Mucosa of rectum (tissue), 2 donors: Measurements from ENCODE around the gene KIAA0930.
"Not testable (repeated sequence)": the region's sequence is repeated elsewhere in the genome, so short reads cannot be mapped to it uniquely, and the experiment has no call there.

ENCODE experiments used
- H3K27ac ChIP-seq, 2 donors: one replicate each; pipeline ENCODE4 v1.7.0; 2013; ENCODE audit warnings: inconsistent platforms in 2 of 2, low read depth in 2 of 2, low read length in 2 of 2
- H3K27me3 ChIP-seq, 2 donors: one replicate each; pipeline ENCODE4 v1.7.0; 2013; ENCODE audit warnings: low read length in 2 of 2; ENCODE audit not compliant: control insufficient read depth in 2 of 2, insufficient read depth in 2 of 2
- H3K36me3 ChIP-seq, 2 donors: one replicate each; pipeline ENCODE4 v1.7.0; 2013; ENCODE audit warnings: low read length in 2 of 2; ENCODE audit not compliant: control insufficient read depth in 2 of 2, insufficient read depth in 2 of 2
- H3K4me1 ChIP-seq, 2 donors: one replicate each; pipeline ENCODE4 v1.7.0; 2013; ENCODE audit warnings: low read length in 2 of 2, mild to moderate bottlenecking in 1 of 2; ENCODE audit not compliant: control insufficient read depth in 2 of 2, insufficient read depth in 2 of 2
- H3K4me3 ChIP-seq, 2 donors: one replicate each; pipeline ENCODE4 v1.7.0; 2013; ENCODE audit warnings: low read length in 2 of 2
- H3K9ac ChIP-seq, 2 donors: one replicate each; pipeline ENCODE4 v1.7.0; 2013; ENCODE audit warnings: low read length in 2 of 2, low read depth in 1 of 2, mild to moderate bottlenecking in 1 of 2
- H3K9me3 ChIP-seq, 2 donors: one replicate each; pipeline ENCODE4 v1.7.0; 2013; ENCODE audit warnings: low read length in 2 of 2; ENCODE audit not compliant: control insufficient read depth in 2 of 2
- donor health status: healthy.
- donor health status: Normal muscosa, but diverticular disease.

Gene KIAA0930

DNA sequence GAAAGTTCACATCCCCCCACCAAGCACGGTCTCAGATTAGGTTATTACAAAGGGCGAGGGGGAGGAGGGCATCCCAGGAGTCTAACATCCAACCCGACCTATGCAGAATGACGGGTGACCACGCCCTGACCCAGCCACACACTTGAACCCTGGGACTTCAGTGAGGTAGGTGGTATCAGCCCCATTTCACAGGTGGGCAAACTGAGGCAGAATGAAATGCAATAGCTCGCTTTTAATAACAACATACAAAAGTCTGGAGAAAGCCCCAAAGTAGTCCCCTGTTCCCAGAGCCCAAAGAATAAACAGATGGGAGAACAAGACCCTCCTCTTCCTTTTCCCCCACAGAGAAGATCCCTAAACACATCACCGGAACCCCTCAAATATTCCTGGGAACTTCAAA, 45.1 kb downstream of the KIAA0930 start:
- no peaks in the 10 kb centered on the region for H3K4me1 ChIP-seq
- no peaks in the 10 kb centered on the region for H3K27me3 ChIP-seq
- no peaks in the 10 kb centered on the region for H3K9me3 ChIP-seq
- peaks cover 21 to 34% of the 10 kb centered on the region in 2 donors for H3K36me3 ChIP-seq
- no peak overlapping the region for H3K9ac ChIP-seq
- H3K4me3 ChIP-seq = no peak overlapping the region
- H3K27ac ChIP-seq = no peak overlapping the region

DNA sequence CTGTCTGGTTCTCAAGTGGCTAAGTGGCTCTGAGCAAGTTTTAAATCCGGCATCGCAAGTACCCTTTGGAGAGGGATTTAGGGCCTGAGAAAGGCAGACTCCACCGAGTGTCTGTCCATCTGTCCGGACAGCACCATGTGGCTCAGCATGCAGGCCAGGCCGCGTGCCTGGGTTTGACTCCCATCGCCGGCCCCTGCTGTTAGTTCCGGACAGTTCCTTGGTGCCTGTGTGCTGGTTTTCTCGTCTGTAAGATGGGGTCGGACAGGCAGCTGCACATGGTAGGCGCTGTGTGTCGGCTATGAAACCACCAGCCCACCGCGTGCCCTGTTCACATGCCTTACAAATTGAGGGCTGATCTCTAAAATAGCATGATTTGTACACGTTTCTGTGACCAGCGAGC, 46.0 kb downstream of the KIAA0930 start:
- Histone ChIP-seq H3K9me3 (no peaks in the 10 kb centered on the region), H3K27me3 (no peaks in the 10 kb centered on the region), H3K27ac (no peak overlapping the region), H3K4me1 (no peaks in the 10 kb centered on the region), H3K9ac (no peak overlapping the region), H3K36me3 (peaks cover 21 to 29% of the 10 kb centered on the region in 2 donors), H3K4me3 (no peak overlapping the region)

- Histone ChIP-seq H3K27me3 (no peaks in the 10 kb centered on the region), H3K4me1 (no peaks in the 10 kb centered on the region), H3K9me3 (no peaks in the 10 kb centered on the region), H3K27ac (no peak overlapping the region), H3K36me3 (peaks cover 6 to 17% of the 10 kb centered on the region in 2 donors), H3K4me3 (no peak overlapping the region), H3K9ac (no peak overlapping the region)
Observed at GRCh38 chr22:45192701-45193187, 48.0 kb downstream of the KIAA0930 start.

GRCh38 chr22:45191746-45192145, 48.9 kb downstream of the KIAA0930 start:
- not testable (repeated sequence) for H3K4me1 ChIP-seq, H3K27ac ChIP-seq, H3K9me3 ChIP-seq, H3K4me3 ChIP-seq, H3K36me3 ChIP-seq, H3K9ac ChIP-seq, H3K27me3 ChIP-seq

GRCh38 chr22:45190202-45190872, 50.4 kb downstream of the KIAA0930 start:
- H3K4me3 ChIP-seq = no peak overlapping the region
- H3K27ac ChIP-seq = no peak overlapping the region
- no peaks in the 10 kb centered on the region for H3K27me3 ChIP-seq
- H3K9me3 ChIP-seq = no peaks in the 10 kb centered on the region
- H3K4me1 ChIP-seq = no peaks in the 10 kb centered on the region
- H3K9ac ChIP-seq = no peak overlapping the region
- H3K36me3 ChIP-seq = peaks cover 11 to 14% of the 10 kb centered on the region in 2 donors

- no peak overlapping the region for H3K9ac ChIP-seq
- no peak overlapping the region for H3K4me3 ChIP-seq
- H3K27me3 ChIP-seq = no peaks in the 10 kb centered on the region
- no peaks in the 10 kb centered on the region for H3K9me3 ChIP-seq
- peaks cover 13 to 27% of the 10 kb centered on the region in 2 donors for H3K36me3 ChIP-seq
- no peak overlapping the region for H3K27ac ChIP-seq
- no peaks in the 10 kb centered on the region for H3K4me1 ChIP-seq
Observed at GRCh38 chr22:45188779-45189178, 51.9 kb downstream of the KIAA0930 start.

- H3K27me3 ChIP-seq = no peaks in the 10 kb centered on the region
- H3K36me3 ChIP-seq = peaks cover 16 to 33% of the 10 kb centered on the region in 2 donors
- no peak overlapping the region for H3K27ac ChIP-seq
- no peak overlapping the region for H3K9ac ChIP-seq
- H3K4me3 ChIP-seq = no peak overlapping the region
- H3K9me3 ChIP-seq = no peaks in the 10 kb centered on the region
- H3K4me1 ChIP-seq = no peaks in the 10 kb centered on the region
Observed at GRCh38 chr22:45187891-45188290, 52.8 kb downstream of the KIAA0930 start.

DNA sequence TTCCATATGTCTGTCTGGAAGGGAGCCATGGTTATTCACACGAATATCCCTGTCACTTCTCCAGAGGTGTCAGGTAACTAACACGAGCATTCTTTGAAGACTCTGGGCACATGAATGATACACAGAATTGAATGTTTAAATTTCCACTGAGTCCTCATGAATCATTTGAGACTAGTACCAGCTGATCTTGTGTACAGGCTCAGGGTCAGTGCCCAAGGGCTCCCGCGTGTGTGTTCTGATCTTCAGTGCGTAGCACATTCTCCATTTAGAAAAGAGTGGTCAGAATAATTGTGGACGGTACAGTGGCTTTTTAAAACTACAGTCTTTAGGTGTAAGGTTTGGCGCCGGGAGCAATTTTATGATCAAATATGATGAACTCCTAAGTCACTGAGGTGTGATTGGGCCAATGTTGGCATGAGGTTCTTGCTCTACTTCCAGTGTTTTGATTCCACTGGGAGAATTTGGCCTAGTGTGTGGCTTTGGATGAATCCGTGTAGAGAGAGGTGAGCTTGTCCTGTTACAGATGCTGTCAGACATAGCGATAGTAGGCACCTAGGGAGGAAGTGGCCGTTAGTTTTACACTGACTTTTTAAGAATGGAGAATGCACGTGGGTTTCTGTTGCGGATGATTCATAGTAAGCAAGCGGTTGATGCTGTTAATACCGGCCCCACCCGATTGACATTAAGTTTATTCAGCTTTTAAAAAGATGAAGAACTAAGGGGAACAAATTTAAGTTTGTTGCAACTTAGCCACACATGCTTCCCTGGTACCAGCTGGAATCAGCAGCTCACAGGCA, 54.8 kb downstream of the KIAA0930 start:
- Histone ChIP-seq H3K27ac (no peak overlapping the region), H3K4me3 (no peak overlapping the region), H3K9me3 (no peaks in the 10 kb centered on the region), H3K27me3 (no peaks in the 10 kb centered on the region), H3K4me1 (no peaks in the 10 kb centered on the region), H3K9ac (no peak overlapping the region), H3K36me3 (peaks cover 22 to 45% of the 10 kb centered on the region in 2 donors)

DNA sequence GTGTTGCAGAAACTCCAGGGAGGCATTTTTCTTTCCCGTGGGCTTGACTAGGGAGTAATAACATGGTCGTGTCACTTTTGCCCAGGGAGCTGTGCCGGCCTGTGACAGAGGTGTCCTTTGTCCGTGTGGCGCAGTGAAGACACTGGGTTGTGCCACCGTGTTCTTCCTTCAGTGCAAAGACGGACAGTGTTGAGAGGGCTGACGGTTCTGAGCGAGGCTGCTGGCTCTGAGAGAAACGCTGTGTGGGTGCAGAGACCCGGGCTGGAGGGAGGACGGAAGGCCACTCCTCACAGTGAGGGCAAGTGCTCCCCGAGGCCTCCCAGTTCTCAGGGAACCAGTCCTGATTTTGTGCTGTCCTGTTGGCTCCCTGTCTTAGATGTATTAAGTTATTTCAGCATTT, 56.7 kb downstream of the KIAA0930 start:
- Histone ChIP-seq H3K27me3 (no peaks in the 10 kb centered on the region), H3K36me3 (peaks cover 33 to 62% of the 10 kb centered on the region in 2 donors), H3K9ac (no peak overlapping the region), H3K4me3 (no peak overlapping the region), H3K27ac (no peak overlapping the region), H3K9me3 (no peaks in the 10 kb centered on the region), H3K4me1 (no peaks in the 10 kb centered on the region)

- no peak overlapping the region for H3K4me3 ChIP-seq
- H3K36me3 ChIP-seq = peaks cover 40 to 67% of the 10 kb centered on the region in 2 donors
- no peaks in the 10 kb centered on the region for H3K9me3 ChIP-seq
- no peaks in the 10 kb centered on the region for H3K27me3 ChIP-seq
- H3K27ac ChIP-seq = no peak overlapping the region
- H3K9ac ChIP-seq = no peak overlapping the region
- H3K4me1 ChIP-seq = no peaks in the 10 kb centered on the region
Observed at GRCh38 chr22:45181766-45182165, 58.9 kb downstream of the KIAA0930 start.
